Stomach smooth muscle (tissue), 2 donors: Measurements from ENCODE around the gene ETV4.

Experiments
- H3K27ac ChIP-seq: one replicate; pipeline ENCODE4 v1.7.0; 2013; ENCODE audit warnings: mild to moderate bottlenecking, low read length, inconsistent platforms
- H3K27me3 ChIP-seq, 2 donors: one replicate each; pipeline ENCODE4 v1.7.0; 2013; ENCODE audit warnings: low read length in 2 of 2; ENCODE audit not compliant: insufficient read depth in 2 of 2, control insufficient read depth in 1 of 2
- H3K36me3 ChIP-seq, 2 donors: one replicate each; pipeline ENCODE4 v1.7.0; 2013; ENCODE audit warnings: low read length in 2 of 2; ENCODE audit not compliant: control insufficient read depth in 2 of 2, insufficient read depth in 2 of 2
- H3K4me1 ChIP-seq: one replicate; pipeline ENCODE4 v1.7.0; 2013; ENCODE audit warnings: low read length; ENCODE audit not compliant: control insufficient read depth, insufficient read depth
- H3K4me3 ChIP-seq, 2 donors: one replicate each; pipeline ENCODE4 v1.7.0; 2013; ENCODE audit warnings: low read length in 2 of 2
- H3K9ac ChIP-seq, 2 donors: one replicate each; pipeline ENCODE4 v1.7.0; 2013; ENCODE audit warnings: low read length in 2 of 2, mild to moderate bottlenecking in 1 of 2
- H3K9me3 ChIP-seq, 2 donors: one replicate each; pipeline ENCODE4 v1.7.0; 2013; ENCODE audit warnings: low read length in 2 of 2; ENCODE audit not compliant: control insufficient read depth in 2 of 2
- donor health status: healthy.
- donor health status: Pancreatic carcinoma.

ETV4 gene

DNA sequence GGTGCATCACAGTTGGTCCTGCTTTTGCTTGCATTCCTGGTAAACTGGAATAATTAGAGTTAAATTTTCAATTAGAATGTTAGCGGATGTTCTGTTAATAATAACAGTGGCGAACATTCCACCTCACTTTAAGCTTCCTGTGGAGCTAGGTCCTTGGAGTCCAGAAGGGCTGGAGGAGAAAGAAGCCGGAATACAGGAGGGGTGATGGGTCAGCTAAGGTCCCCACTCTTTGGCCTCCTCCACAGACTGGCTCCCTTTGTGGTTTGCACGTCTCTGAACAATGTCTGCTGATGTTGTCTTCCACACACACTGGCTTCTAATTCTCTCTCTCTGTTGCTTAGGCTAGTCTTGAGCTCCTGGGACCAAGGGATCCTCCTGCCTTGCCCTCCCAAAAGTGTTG, 35.0 kb upstream of the ETV4 start:
- Histone ChIP-seq H3K27ac (no peak overlapping the region), H3K4me3 (no peak overlapping the region), H3K36me3 (no peaks in the 10 kb centered on the region), H3K9ac (no peak overlapping the region), H3K27me3 (peaks cover 5 to 7% of the 10 kb centered on the region in 2 donors), H3K9me3 (no peaks in the 10 kb centered on the region), H3K4me1 (peaks cover 22% of the 10 kb centered on the region)

DNA sequence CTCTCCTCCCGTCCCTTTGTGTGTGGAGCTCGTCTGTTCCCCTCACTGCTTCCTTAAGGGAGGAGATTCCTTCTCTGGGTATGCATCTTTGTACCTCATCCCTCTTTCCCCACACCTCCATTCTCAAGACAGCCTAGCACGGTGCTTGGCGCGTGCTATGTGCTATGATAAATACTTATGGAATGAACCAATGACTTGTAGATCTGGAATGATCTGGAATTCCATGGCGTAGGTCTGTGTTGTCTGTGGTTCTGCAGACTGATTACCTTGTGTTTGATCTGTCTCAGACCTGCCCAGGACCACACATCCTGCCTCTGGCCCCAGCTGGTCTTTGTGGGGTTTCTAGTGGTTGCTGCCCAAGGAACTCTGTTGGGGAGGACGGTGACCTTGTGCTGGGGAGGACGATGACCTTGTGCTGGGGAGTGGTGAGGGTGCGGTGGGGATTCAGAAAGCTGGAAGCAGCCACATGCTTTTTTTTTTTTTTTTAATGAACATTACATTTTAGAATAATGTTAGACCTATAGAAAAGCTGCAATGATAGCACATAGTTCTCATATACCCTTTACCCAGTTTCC, 33.5 kb upstream of the ETV4 start:
- H3K27me3 ChIP-seq = peaks cover 5 to 7% of the 10 kb centered on the region in 2 donors
- no peaks in the 10 kb centered on the region for H3K9me3 ChIP-seq
- H3K36me3 ChIP-seq = no peaks in the 10 kb centered on the region
- no peak overlapping the region for H3K9ac ChIP-seq
- peaks cover 22% of the 10 kb centered on the region for H3K4me1 ChIP-seq
- no peak overlapping the region for H3K27ac ChIP-seq
- no peak overlapping the region for H3K4me3 ChIP-seq

DNA sequence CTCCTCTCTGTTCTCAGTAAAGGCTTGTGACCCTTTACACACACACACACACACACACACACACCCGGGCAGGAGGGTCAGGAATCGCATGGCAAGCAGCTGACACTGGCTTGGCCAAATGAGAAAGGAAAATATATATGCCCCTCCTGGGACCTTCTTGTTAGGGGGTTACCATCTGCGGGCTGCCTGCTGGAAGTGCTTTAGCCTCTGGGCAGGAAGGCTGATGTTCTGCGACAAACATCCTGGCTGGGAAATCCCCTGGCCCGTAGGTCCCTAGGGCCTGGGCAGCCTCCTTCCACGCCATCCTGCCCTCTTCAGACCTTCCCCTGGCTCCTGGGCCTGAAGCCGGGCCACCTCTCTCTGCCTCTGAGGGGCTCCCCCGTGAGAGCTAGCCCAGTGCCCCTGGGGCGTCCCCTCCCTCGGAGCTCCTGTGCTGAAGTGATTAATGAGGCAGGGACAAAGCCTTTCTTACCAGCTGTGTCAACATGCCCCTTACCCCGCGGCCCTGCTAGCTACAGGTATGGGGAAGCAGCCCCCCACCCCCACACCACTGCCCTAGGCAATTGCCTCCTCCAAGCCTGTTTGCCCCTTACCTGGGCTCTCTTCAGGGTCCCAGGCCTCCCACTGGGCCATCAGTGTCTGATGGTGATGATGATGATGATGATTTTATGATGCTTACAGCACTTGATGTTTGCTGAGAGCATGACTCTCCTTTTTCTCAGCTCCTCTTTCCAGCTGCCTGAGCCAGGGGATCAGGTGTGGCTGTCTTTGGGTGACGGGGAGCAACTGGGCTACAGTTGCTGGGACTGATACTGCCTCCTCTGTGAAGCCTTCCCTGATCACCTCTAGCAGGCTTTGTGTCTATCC, 32.8 kb upstream of the ETV4 start:
- Histone ChIP-seq H3K27ac (no peak overlapping the region), H3K4me3 (no peak overlapping the region), H3K4me1 (peaks cover 22% of the 10 kb centered on the region), H3K9me3 (no peaks in the 10 kb centered on the region), H3K36me3 (no peaks in the 10 kb centered on the region), H3K9ac (no peak overlapping the region), H3K27me3 (peaks cover 5 to 7% of the 10 kb centered on the region in 2 donors)

DNA sequence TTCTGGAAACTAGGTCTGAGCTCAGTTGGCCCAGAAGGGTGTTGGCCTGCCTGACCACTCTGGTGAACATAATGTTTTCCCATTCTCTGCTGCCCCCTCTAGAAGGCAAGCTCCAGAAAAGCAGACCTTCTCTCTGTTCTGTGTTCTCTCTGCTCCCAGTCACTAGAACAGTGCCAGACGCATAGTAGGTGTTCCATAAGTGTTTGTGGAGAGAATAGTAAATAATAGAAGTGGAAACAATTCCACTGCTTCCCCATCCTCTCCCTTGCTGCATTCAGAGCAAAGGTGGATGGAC, 32.2 kb upstream of the ETV4 start:
- Histone ChIP-seq H3K9ac (no peak overlapping the region), H3K4me3 (no peak overlapping the region), H3K27me3 (peaks cover 5 to 7% of the 10 kb centered on the region in 2 donors), H3K36me3 (no peaks in the 10 kb centered on the region), H3K27ac (no peak overlapping the region), H3K4me1 (peaks cover 22% of the 10 kb centered on the region), H3K9me3 (no peaks in the 10 kb centered on the region)

DNA sequence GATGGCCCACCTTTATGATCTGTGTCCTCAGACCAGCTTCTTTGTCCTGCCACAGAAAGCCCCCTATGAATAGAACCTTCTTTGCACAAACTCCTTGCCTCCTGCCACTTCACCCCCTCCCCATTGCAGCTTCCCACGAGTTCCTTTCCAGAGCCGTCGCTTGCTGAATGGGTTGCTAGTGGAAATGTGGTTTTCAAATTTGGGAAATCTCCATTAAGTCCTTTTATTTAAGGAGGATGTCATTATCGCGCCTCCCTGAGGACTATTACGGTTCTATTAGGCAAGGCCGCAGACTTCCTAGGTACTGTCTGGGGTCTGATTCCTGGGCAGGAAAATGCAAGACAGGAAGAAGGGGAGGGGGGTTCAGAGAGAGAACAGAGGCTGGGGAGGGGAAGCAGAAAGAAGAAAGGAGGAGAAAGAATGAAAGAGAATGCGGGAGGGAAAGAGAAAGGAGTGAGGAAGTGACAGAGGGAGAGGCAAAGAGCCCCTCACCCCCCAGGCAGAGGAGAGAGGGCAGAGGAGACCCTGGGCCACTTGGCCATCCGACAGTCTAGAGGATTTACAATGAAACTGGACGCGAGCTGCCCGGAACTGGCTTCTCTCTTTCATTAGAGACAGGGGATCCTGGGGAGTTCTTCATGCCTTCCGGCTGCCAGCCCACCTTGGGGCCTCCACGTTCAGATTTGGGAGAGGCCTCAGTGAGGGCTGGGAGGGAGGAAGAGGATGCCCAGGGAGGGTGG, 31.7 kb upstream of the ETV4 start:
- no peak overlapping the region for H3K27ac ChIP-seq
- H3K9me3 ChIP-seq = no peaks in the 10 kb centered on the region
- H3K36me3 ChIP-seq = no peaks in the 10 kb centered on the region
- H3K27me3 ChIP-seq = peaks cover 5 to 7% of the 10 kb centered on the region in 2 donors
- no peak overlapping the region for H3K9ac ChIP-seq
- H3K4me1 ChIP-seq = peaks cover 22% of the 10 kb centered on the region
- no peak overlapping the region for H3K4me3 ChIP-seq

DNA sequence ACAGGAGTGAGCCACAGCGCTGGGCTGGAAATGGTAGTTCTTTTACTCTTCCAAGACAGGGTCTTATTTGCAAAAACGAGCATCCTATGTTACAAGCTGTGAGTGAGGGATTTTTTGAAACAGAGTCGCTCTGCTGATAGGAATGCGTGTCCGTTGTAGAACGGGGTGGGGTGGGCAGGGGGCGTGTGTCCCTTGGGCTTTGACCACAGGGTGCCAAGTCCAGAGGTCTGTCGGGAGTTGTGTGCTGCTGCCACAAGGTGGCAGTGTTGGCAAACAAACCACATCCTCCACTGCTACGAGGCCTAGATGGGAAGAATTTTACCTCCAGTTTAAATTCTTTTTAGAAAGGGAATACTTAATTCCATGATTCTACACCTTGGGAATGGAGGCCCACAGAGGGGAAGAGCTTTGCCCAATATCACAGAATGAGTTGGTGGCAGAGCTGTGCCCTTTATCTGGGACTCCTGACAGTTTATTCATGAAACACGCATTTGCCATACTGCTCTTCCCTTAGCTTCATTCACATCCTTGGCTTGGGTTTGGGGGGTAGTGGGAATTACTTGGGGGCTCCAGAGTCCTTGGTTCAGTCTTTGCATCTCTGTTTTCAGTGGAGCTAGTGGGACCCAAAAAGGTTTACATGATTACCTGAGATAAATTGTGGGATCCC, 30.6 kb upstream of the ETV4 start:
- Histone ChIP-seq H3K4me1 (peaks cover 21% of the 10 kb centered on the region), H3K36me3 (no peaks in the 10 kb centered on the region), H3K9me3 (no peaks in the 10 kb centered on the region), H3K9ac (no peak overlapping the region), H3K4me3 (no peak overlapping the region), H3K27ac (no peak overlapping the region), H3K27me3 (peaks cover 4 to 5% of the 10 kb centered on the region in 2 donors)

DNA sequence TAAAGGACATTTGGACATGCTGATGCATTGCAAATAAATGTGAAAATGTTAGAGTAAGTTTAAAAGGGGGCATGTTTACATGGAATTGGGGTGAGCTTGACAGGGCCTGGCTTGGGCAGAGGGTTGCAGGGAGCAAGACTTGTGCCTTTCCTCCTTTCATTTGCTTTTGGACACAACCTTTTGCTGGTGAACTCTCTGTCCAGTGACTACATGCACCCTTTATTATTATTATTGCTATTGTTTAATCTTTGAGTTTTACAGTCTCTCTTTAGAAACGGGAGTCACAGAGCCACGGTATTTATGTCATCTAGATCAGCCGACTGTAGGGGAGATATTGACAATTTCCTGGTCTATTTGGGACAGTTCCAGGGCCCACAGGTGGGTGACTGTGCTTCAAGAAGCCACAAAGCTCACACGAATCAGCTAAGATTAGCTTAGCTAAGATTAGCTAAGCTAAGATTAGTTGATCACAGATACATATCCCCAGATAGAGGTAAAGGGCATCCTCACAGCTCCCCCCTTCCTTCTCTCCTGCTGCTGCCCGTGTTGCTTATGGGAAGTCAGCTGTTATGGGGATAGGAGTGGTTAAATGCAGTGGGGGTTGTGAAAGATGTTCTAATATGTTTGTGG, 28.9 kb upstream of the ETV4 start:
- H3K4me1 ChIP-seq = peaks cover 19% of the 10 kb centered on the region
- no peak overlapping the region for H3K27ac ChIP-seq
- no peaks in the 10 kb centered on the region for H3K9me3 ChIP-seq
- H3K9ac ChIP-seq = no peak overlapping the region
- no peaks in the 10 kb centered on the region for H3K36me3 ChIP-seq
- H3K4me3 ChIP-seq = no peak overlapping the region
- H3K27me3 ChIP-seq = peaks cover 4 to 5% of the 10 kb centered on the region in 2 donors

DNA sequence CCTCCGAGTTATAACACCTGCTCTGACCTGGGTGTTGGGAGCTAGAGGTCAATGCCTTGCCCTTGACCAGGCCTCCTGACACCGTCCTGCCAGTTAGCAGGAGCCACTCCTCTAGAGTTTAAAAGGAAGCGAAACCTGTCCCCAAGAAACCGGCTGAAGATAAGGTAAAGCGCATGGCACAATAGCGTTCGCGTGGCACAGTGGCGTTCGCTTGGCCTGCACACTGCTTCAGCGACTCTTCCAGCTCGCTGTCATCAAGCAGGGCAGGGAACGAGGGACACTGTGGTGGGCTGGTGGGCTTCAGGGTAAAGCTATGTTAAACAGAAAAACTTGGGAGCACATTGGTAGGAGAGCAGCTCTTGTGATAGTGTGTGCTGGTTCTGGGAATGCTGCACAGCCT, 28.2 kb upstream of the ETV4 start:
- Histone ChIP-seq H3K9ac (no peak overlapping the region), H3K27me3 (peaks cover under 1 to 4% of the 10 kb centered on the region in 2 donors), H3K4me1 (peaks cover 14% of the 10 kb centered on the region), H3K9me3 (no peaks in the 10 kb centered on the region), H3K27ac (no peak overlapping the region), H3K4me3 (no peak overlapping the region), H3K36me3 (no peaks in the 10 kb centered on the region)

DNA sequence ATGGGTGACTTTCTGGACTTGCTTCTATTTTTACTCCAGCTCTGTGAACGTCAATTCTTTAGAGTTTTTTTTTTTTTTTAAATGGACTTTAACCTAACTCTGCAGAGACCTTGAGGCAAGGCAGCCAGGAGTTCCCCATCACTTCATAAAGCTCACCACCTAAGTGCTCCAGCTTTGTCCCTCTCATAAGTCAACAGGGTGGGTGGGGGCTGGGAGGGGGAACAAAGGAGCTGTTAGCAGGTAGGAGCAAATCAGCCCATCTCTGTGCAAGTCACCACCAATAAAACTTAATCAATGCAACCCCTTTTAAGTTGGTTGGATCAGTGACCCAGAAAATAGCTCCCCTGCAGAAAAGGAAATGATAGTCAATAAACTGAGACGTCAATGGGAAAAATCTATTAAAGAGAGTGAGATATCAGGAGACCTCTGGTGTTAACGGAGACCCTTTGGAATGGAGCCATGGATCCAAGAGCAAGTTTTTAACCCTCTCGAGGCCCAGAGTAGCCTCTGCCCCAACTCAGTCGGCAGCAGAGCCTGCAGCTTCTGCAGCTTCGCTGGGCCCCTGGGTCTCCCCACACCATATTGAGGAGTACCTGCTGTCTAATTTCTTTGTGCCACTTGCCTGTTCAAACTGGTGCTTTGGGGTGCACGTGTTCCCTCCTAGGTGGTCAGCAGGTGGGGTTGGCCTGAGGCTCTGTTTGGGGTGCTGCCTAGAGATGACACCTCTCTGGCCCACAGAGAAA, 27.6 kb upstream of the ETV4 start:
- Histone ChIP-seq H3K9me3 (no peaks in the 10 kb centered on the region), H3K4me1 (peaks cover 12% of the 10 kb centered on the region), H3K27me3 (no peaks in the 10 kb centered on the region), H3K9ac (no peak overlapping the region), H3K27ac (no peak overlapping the region), H3K36me3 (no peaks in the 10 kb centered on the region), H3K4me3 (no peak overlapping the region)
